Stimulated activated CD4-positive, alpha-beta T cell treated with anti-CD3 and anti-CD28 coated beads, Interleukin-2, amount 100 ng/mL, for 24 hours (primary cell): ENCODE data around the gene CRYM.

ENCODE experiments used
- DNase-seq, 2 donors: peaks; one replicate each; pipeline ENCODE4 v3.0.0-alpha.2; 2020

Gene CRYM

GRCh38 chr16:21242756-21243155, 35.3 kb downstream of the CRYM start:
- no peak for DNase-seq

DNA sequence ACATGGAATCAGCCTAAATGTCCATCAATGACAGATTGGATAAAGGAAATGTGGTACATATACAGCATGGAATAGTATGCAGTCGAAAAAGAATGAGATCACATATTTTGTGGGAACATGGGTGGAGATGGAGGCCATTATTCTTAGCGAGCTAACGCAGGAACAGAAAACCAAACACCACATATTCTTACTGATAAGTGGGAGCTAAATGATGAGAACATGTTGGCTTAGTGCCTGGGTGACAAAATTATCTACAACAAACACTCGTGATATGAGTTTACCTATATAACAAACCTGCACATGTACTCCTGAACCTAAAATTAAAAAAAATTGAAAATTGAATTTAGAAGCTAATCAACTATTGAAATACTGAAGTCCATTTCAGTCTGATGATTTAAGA, 38.4 kb downstream of the CRYM start:
- DNase-seq: no peak

DNA sequence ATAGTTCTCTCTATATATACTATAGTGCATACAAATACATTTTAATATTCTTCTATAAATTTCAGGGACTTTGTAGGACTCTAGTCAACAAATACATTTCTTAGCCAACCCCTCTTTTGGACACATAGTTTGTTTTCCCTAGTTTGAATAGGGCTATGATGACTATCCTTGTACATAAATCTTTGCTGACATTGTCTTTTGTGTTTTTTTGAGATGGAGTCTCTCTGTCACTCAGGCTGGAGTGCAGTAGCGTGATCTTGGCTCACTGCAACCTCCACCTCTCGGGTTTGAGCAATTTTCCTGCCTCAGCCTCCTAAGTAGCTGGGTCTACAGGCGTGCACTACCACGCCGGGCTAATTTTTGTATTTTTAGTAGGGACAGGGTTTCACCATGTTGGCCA, 41.3 kb downstream of the CRYM start:
- no peak for DNase-seq

DNA sequence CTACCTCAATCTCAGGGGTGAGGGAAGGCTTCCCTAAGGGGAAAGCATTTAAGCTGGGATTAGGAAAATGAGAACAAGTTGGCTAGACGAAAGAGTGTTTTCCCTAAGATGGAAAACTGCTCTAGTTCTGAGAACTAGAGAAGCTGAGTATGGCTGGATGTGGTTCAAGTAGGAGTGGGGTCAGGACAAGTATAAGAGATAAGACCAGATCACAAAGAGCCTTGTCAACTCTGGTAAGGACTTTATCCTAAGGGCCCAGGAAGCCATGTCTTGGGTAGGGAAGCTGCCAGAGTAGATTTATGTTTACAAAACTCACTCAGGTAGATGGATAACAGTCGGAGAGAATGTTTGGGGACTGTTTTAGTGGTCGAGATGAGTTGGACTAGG, 42.9 kb downstream of the CRYM start:
- no peak for DNase-seq

- no peak for DNase-seq
Measured at GRCh38 chr16:21233521-21234150, 44.5 kb downstream of the CRYM start, which contains the start of gene ANKS4B. Gene ANKS4B (plus strand): TSS chr16:21233699. CDS start chr16:21233738, 39 bp downstream.

GRCh38 chr16:21233045-21233520, 45.0 kb downstream of the CRYM start:
- DNase-seq: no peak

DNA sequence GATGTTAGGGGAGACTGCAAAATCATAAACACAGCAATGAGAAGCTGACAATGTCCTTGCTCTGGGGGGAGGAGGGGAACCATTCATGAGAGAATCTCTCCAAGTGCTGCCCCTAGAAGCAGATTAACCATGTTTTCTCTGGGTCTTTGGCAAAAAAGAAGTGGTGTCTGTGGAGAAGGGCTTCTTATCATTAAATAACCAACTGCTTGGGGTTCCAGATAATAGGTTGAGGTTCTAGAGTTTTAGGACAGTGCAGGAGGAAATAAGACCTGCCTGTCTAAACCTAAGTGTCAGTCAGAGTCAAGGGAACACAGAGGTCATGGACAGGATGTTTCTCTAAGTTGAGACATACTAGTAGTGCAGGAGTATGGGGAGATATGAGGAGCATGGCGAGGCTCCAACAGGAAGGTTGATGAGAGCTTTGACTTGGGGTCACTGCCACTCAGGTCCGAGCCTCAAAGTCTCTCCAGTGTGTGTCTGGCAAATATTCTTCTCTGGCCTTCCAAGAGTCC, 49.7 kb downstream of the CRYM start:
- DNase-seq: no peak

- DNase-seq: no peak
Measured at GRCh38 chr16:21227866-21228265, 50.2 kb downstream of the CRYM start.

GRCh38 chr16:21226749-21227148, 51.3 kb downstream of the CRYM start:
- DNase-seq: no peak

DNA sequence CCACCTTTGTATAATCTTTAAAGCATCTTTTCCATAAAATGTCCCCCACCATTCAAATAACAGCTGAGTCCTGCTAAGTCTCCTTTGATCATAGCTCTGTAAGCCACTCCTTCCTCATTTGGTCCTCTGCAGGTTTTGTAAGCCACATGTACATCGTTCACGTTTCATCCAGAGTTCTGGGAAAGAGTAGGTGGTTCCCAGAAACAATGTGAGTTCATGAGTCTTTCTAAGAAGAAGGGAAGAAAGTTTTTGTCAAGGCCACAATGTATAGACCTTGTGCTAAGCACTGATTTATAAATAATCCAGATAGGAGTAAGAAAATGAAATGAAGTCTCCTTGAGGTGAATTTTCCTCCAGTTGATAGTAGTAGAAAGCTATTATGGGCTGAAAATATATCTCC, 53.3 kb downstream of the CRYM start:
- no peak for DNase-seq

- DNase-seq: no peak
Measured at GRCh38 chr16:21223787-21224186, 54.3 kb downstream of the CRYM start.

DNA sequence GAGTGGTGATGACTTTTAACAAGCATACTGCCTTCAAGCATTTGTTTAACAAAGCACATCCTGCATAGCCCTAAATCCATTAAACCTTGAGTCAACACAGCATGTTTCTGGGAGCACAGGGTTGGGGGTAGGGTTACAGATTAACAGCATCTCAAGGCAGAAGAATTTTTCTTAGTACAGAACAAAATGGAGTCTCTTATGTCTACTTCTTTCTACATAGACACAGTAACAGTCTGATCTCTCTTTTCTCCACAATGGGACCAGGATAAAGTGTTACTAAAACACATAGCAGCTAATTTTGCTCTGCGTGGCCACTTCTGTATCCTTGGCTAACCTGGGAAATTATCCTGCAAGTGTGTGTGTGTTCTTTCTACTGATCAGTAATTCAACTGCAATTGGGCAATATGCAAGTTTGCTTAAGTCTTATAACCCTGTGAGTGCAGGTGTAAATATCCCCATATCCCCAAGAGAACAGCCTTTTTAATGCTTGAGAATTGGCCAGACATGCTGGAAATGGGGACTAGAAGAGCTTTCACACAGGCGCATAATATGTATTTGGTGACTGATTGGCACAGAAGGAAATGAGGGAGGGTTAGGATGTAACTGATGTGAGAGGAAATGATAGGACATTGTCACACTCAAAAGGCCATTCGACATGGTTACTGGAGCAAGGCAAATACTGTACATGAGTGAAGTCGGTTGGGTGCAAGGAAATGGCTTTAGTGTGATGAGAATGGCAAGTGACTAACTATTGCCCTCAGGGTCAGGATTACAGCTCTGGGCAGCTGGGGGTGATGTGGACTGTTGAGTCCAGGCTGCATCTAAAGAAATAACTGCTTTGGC, 55.4 kb downstream of the CRYM start:
- no peak for DNase-seq

GRCh38 chr16:21219551-21219950, 58.5 kb downstream of the CRYM start:
- DNase-seq: no peak

GRCh38 chr16:21218153-21218552, 59.9 kb downstream of the CRYM start:
- no peak for DNase-seq

DNA sequence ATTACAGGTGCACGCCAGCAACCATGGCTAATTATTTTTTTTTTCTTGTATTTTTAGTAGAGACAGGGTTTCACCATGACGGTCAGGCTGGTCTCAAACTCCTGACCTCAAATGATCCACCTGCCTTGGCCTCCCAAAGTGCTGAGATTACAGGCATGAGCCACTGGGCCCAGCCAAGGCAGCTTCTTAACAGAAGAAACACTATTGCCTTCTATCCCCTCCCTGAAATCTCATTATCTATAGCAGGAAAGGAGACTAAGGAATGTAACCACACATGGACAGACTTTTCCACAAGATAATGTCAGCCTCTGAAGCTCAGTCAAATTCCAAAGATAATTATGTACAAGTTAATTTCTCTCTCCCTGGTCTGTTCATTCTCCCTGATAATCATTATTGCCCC, 61.0 kb downstream of the CRYM start:
- DNase-seq: no peak

GRCh38 chr16:21214086-21214485, 64.0 kb downstream of the CRYM start:
- no peak for DNase-seq

DNA sequence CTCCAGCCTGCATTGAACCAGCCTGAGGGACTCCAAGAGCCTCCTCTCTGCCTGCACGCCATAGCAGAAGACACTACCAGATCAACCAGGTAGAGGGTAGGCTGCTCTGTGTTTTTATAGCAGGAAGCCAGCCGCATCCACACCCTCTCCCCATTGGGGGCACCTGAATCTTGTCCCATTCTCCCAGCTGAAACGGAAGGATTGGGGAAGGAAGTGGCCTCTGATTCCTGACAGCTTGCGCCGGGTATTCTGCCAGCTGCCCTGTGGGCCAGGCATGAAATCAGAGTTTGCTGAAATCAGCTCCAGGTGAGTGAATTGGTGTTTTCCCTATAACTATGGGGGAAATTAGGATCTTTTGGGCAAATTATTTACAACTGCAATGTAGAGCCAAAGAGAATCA, 66.6 kb downstream of the CRYM start, which contains the start of gene ZP2:
TSS of gene ZP2 (minus strand) at position 89 of the 400 bp plus-strand sequence. CDS start at position 62, 27 bp downstream.
- no peak for DNase-seq
